Femur (tissue), 1 donor: ENCODE results near the gene MAX.
"Not testable (repeated sequence)": the region's sequence is repeated elsewhere in the genome, so short reads cannot be mapped to it uniquely, and the experiment has no call there.

ENCODE experiments used
- DNase-seq: peaks from one replicate; pipeline ENCODE4 v3.0.0-alpha.2; 2017

Gene MAX

DNA sequence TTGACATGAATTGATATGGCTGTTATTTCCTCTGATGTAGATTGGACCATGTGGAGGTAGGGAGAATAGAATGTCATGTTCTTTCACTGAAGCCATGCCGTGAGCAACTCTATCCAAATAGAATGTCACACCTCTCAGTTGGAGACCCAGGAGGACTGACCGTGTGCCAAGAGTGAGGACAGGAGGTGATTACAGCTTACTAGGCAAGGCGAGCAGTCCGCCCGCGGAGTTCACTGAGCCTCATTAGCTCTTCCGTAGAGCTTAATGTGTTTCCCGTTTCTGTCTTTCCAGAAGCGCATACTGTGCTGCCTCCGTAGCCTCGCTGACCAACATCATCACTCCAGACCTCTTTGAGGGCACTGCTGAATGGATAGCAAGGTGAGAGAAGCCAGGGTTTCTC lies 70.0 kb downstream of the MAX start:
- no peak for DNase-seq

DNA sequence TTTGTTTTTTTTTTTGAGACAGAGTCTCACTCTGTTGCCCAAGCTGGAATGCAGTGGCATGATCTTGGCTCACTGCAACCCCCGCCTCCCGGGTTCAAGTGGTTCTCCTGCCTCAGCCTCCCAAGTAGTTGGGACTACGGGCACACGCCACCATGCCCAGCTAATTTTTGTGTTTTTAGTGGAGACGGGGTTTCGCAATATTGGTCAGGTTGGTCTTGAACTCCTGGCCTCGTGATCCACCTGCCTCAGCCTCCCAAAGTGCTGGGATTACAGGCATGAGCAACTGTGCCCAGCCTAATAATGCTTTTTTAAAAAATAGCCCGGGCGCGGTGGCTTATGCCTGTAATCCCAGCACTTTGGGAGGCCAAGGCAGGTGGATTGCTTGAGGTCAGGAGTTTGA lies 71.0 kb downstream of the MAX start:
- DNase-seq = not testable (repeated sequence)

DNA sequence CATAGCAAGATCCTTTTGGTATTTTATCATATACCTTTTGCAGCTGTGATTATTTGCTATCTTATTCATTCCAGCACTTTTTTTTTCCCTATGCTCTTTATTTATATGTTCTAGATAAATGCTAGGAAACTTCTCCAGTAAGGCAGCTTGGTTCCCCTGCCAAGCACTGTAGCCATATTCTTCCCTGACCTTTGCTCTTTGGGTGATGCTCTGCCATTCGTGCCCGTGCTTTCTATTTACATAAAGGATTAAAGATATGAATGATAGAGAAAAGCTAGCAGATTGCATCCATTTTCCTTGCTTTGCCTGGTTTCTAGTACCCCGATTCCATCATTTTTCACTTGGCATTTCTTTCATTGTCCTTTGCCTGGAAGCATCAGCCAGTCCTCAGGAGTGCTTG lies 73.4 kb downstream of the MAX start:
- DNase-seq = no peak

DNA sequence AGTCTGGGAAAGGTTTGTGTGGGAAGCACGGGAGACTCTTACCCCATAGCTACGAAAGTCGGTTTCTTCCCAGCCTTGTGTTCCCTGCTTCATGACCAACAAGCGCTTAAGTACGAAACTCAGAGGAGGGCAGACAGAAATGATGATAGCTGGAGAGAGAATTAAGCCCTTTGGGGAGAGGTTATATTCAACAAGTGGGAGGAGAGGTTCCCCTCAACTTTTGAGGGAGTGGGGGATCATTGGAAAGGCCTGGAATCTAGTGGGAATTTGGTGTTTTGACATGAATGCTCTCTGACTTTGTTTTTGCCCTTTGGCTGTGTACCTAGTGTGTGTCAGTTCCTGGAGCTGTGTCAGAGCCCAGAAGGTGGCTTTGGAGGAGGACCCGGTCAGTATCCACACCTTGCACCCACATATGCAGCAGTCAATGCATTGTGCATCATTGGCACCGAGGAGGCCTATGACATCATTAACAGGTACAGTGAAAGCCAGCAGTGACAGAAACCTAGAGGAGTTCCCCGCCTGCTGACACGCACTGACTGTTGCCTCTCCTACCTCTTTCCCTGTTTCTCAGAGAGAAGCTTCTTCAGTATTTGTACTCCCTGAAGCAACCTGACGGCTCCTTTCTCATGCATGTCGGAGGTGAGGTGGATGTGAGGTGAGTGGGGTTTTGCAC lies 75.1 kb downstream of the MAX start:
- DNase-seq = no peak

DNA sequence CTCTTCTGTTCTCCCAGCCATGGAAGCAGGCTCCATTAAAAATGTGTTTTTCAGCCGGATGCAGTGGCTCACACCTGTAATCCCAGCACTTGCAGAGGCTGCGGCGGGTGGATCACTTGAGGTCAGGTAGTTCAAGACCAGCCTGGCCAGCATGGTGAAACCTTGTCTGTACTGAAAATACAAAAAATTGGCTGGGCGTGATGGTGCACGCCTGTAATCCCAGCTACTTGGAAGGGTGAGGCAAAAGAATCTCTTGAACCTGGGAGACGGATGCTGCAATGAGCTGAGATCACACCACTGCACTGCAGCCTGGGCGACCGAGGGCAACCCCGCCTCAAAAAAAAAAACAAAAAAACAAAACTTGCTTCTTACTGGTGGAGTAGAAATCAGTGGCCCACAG lies 75.8 kb downstream of the MAX start:
- DNase-seq = no peak

DNA sequence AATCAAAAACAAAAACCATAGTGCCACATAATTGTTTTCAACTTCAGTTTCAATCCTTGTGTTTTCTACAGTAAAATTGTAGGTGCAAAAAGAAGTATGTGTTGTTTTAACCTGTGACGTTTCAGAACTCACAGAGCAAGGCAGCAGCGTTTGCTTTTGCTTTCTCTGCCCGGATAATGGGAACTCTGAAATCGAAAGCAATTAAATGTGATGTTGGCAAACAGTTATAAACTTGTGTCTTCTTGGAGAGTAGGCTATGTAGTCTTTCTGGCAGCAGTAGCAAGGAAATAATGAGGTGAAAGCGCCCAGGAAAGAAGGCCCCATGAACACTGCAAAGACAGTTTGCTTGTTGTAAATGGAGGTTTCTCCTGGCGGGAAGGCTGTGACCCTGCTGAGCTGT lies 76.5 kb downstream of the MAX start:
- DNase-seq = no peak
